ENCODE data around the gene TRPM7.
"Not testable (repeated sequence)": the region's sequence is repeated elsewhere in the genome, so short reads cannot be mapped to it uniquely, and the experiment has no call there.

TRPM7 gene, protein sequence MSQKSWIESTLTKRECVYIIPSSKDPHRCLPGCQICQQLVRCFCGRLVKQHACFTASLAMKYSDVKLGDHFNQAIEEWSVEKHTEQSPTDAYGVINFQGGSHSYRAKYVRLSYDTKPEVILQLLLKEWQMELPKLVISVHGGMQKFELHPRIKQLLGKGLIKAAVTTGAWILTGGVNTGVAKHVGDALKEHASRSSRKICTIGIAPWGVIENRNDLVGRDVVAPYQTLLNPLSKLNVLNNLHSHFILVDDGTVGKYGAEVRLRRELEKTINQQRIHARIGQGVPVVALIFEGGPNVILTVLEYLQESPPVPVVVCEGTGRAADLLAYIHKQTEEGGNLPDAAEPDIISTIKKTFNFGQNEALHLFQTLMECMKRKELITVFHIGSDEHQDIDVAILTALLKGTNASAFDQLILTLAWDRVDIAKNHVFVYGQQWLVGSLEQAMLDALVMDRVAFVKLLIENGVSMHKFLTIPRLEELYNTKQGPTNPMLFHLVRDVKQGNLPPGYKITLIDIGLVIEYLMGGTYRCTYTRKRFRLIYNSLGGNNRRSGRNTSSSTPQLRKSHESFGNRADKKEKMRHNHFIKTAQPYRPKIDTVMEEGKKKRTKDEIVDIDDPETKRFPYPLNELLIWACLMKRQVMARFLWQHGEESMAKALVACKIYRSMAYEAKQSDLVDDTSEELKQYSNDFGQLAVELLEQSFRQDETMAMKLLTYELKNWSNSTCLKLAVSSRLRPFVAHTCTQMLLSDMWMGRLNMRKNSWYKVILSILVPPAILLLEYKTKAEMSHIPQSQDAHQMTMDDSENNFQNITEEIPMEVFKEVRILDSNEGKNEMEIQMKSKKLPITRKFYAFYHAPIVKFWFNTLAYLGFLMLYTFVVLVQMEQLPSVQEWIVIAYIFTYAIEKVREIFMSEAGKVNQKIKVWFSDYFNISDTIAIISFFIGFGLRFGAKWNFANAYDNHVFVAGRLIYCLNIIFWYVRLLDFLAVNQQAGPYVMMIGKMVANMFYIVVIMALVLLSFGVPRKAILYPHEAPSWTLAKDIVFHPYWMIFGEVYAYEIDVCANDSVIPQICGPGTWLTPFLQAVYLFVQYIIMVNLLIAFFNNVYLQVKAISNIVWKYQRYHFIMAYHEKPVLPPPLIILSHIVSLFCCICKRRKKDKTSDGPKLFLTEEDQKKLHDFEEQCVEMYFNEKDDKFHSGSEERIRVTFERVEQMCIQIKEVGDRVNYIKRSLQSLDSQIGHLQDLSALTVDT (N-terminal part only)

DNA sequence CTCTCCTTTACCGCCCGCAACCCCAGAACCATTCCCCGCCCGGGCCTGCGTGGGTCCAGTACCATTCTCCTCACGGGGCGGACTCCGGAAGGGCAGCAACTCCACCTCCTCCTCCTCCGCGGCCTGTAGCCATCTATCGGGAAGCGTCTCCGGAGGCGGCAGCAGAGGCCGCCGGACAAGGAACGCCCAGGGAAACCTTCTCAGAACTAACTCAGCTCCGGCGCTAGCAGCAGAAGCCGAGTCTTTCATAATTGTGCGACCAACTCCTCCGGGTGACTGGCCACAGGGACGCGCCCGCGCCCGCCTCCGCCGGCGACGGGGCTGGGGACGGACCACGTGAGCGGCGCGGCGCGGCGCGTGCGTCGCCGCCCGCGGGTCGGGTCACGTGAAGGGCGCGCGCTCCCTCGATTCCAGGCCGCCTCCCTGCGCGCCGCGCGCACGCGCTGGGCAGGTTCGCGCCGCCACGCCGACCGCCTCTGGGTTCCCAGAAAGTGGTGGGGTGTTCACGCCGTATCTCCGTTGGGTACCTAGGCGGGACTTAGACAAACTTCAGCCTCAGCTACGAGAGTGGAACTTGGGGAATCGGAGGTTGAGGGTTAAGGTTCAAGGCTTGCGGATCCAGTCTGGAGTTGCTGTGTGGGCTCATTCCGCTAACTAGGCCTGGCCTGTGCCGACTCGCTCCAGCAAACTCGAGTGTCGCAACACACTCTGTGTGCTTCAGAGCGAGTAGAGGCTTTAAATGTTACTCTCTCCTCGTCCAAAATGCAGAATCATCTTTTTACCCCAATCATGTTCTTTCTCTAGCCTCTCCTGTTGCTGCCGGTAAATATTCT is at the start of gene TRPM7:
Gene TRPM7, minus strand, starts transcription at position 329 of the 833 bp plus-strand sequence. Its CDS starts 264 bp downstream, at position 65.
- DNase-seq (ENCODE audit: low read depth in 2 of 2): peak; percentile 79 to 83

GRCh38 chr15:50735156-50735555 is 48.6 kb upstream of the TRPM7 start:
- DNase-seq (ENCODE audit: low read depth in 2 of 2): no peak

DNA sequence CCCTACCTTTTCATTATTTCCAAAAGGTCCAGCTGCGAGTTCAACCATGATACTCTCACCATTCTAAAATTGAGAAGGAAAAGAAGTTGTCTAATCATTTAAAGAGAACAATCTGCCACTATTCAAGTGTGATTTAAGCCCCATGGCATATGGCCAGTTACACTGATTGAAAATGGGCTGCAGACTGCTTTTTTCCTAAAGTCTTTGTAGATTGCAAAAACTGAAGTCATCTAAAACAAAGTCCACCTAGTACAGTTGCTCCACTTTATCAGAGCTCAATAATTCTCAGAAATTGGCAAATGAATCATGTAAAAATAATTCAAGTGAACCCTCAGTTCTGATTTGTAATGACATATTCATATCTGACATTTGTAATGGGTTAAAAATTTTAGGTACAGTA is 39.7 kb upstream of the TRPM7 start:
- no peak for DNase-seq (ENCODE audit: low read depth in 2 of 2)

- no peak for DNase-seq (ENCODE audit: low read depth in 2 of 2)
Measured at GRCh38 chr15:50718700-50719125, 32.1 kb upstream of the TRPM7 start.

DNA sequence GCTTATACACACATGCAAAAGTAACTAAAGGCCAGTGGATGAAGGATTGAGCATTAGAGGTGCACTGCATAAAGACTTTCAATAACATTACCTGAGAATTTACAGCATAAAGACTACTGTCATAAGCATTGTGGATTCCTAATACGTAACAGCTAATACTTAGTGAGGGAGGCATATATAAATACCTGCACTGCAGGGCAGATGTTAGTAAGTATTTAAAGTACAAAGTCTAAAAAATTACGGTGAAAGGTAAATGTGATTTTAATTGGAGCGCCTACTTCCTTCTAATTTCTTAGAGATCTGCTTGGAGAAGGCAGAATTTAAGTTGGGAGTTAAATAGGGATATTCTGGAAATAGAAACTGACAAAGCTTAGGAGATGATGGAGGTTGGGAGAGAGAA is 25.4 kb upstream of the TRPM7 start:
- no peak for DNase-seq (ENCODE audit: low read depth in 2 of 2)

DNA sequence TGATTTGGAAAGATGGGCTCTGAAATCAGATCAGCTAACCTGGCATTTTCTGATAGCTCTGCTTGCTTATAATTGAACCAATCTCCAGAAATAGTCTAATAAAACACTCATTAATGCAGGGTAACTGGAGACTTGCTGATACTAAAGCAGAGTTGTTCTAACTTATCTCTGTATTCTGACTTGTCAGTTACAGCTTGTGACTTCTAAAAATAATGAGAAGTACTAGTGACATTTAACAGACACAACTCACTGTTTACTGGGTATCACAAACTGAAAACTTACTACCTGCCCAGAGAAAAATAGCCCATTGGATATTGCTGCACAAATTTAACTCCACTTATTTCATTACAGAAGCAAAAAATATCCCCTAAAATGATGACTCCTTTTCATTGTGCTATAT is 24.0 kb upstream of the TRPM7 start:
- DNase-seq (ENCODE audit: low read depth in 2 of 2): no peak

GRCh38 chr15:50707878-50708427 is 21.4 kb upstream of the TRPM7 start:
- DNase-seq (ENCODE audit: low read depth in 2 of 2): no peak

GRCh38 chr15:50702762-50703334 is 16.3 kb upstream of the TRPM7 start:
- no peak for DNase-seq (ENCODE audit: low read depth in 2 of 2)

GRCh38 chr15:50698101-50698500 is 11.5 kb upstream of the TRPM7 start:
- DNase-seq (ENCODE audit: low read depth in 2 of 2): no peak

DNA sequence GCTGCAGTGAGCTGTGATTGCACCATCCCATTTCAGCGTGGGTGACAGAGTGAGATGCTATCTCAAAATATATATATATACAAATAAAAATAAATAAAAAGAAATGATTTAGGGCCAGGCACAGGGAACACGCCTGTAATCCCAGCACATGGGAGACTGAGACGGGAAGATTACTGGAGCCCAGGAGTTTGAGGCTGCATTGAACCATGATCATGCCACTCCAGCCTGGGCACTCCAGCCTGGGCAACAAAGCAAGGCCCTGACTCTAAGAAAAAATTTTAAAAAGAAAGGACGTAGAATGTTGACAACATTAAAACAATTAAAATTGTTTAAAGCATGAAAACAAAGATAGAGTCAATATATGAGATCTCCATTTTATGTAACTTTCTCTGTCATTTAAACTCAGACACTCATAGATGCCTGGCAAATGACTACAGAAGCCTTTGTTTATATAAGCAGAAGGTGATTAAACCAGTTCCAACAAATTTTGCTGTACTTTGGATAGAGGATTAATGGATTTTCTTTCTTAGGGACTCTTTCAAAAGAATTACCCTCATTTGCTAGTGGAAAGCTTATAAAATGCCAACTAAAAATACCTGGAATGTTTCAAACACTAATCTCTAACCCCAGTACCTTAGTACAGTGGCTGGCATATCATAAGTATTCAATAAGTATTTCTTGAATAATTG is 10.7 kb upstream of the TRPM7 start:
- DNase-seq (ENCODE audit: low read depth in 2 of 2): no peak

DNA sequence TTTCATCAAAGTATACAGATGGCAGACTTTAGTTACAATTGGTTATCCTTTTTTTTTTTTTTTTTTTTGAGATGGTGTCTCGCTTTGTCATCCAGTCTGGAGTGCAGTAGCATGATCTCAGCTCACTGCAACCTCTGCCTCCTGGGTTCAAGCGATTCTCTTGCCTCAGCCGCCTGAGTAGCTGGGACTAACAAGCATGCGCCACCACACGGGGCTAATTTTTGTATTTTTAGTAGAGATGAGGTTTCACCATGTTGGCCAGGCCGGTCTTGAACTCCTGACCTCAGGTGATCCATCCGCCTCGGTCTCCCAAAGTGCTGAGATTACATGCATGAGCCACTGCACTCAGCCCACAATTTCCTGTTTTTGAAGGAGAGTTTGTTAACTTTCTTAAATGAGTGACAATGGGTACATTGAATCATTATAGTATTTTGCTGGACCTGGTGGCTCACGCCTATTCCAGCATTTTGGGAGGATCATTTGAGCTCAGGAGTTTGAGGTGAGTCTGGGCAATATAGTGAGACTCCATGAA is 8.1 kb upstream of the TRPM7 start:
- DNase-seq (ENCODE audit: low read depth in 2 of 2): not testable (repeated sequence)

DNA sequence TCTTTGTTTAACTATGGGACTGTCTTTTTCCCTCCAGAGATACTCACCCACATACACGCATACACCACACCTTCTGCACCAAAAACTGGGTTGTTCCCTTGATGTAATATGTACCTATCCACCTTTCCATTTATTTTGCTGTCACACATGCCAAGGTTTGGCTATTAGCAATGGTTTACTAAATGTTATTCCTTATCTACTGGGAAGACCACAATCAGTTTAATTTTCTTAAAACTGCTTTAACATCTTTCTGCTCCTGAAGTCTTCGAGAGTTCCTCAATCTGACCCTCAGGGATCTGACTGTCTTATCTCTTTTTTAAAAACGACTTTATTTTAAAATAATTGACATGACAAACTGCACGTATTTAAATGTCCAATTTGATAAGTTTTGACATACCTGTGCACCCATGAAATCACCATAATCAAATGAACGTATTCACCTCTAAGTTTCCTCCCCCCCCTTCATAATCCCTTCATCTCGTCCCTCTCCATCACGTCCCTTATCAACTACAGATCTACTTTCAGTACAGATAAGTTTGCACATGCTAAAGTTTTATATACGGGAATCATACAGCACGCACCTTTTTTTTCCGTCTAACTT is 805 bp upstream of the TRPM7 start:
- DNase-seq (ENCODE audit: low read depth in 2 of 2): no peak

DNA sequence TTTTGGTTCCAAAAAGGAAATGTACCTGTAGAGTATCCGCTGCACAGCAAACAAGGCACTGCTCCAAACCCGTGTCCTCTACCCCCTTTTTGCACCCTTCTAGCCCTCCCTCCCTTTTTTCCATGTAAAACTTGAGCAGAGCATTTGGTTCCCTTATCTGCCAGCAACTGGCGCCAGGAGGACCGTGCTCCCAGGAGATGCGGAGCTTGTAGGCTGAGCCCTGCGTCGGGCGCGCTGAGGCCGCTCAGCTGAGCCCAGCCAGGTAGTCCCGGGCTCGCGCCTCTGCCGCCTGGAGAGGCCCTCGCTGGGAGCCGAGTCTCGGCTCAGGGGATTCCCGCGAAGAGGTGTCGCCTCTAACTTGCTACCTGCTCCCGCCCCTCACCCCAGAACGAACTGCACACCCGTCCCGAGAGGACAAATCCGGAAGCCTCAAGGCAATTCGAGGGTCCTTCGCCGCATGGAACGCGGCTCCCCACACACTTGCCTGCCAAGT is 575 bp downstream of the TRPM7 start:
- peak; percentile 65 to 67 for DNase-seq (ENCODE audit: low read depth in 2 of 2)

- no peak for DNase-seq (ENCODE audit: low read depth in 2 of 2)
Measured at GRCh38 chr15:50685191-50685975, 1.2 kb downstream of the TRPM7 start.

- DNase-seq (ENCODE audit: low read depth in 2 of 2): no peak
Measured at GRCh38 chr15:50681467-50681866, 5.1 kb downstream of the TRPM7 start.

GRCh38 chr15:50676799-50677483 is 9.7 kb downstream of the TRPM7 start:
- no peak for DNase-seq (ENCODE audit: low read depth in 2 of 2)

- no peak for DNase-seq (ENCODE audit: low read depth in 2 of 2)
Measured at GRCh38 chr15:50675535-50676144, 11.0 kb downstream of the TRPM7 start.
